VCaP (cell line): ENCODE results near the gene ITPR1.

Experiments
- H3K27ac ChIP-seq: fragments of 450-650 bp; 2 replicates; pipeline ENCODE4 v1.5.1; 2017
- CTCF ChIP-seq: fragments of 450-650 bp; conservative IDR thresholded peaks from 2 replicates; pipeline ENCODE4 v1.5.1; 2017; ENCODE audit warnings: mild to moderate bottlenecking, moderate library complexity

Gene ITPR1

DNA sequence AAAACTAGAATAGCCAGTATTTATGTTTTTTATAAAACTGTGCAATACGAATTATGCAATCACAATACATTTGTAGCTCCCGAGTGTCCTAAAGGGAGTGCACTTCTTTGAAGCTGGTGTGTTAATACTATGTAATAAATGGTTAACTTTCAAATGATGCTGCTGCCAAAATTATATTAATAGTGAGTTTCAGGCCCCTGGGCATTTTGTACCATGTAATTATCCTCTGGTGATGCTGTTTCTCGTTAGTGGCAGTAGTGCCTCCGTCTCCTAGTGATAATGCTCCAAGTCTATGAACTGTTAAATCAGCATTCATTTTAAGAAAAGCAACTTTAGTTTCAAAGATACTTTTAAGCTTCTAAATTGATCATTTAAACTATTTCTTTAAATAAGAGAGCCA is 353.4 kb downstream of the ITPR1 start:
- peak overlapping the region; percentile 70; the same call in 1 of the 2 replicates for H3K27ac ChIP-seq
- no peak for TF ChIP-seq CTCF

DNA sequence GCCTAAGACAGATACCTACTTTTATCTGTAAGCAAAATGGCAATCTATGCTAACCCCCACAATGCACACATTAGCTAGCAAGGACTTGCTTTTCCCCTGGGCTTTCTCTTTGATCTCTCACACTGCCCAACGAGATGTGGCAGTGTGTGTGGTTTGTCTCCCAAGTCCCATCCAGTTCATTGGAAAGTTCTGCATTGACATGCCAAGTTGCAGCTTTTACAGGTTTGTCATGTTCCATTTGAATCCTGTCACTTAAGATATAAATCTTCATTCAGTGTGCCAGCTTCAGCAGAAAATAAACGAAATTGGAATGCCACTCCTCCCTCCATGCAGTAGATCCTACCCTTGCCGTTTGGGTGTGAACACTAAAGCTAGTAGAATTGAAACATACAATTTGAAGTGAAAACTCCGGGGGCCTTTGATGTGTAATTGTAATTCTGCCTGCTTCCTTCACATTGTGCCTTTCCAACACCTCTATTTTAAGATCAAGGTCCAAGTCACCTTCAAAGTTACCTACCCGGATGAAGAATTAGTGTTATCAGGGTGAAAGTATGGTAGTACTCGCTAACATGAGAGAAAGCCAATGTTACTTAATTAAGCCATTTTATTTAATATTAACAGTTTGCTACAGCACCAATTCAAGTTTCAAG is 355.2 kb downstream of the ITPR1 start:
- TF ChIP-seq CTCF: no peak

DNA sequence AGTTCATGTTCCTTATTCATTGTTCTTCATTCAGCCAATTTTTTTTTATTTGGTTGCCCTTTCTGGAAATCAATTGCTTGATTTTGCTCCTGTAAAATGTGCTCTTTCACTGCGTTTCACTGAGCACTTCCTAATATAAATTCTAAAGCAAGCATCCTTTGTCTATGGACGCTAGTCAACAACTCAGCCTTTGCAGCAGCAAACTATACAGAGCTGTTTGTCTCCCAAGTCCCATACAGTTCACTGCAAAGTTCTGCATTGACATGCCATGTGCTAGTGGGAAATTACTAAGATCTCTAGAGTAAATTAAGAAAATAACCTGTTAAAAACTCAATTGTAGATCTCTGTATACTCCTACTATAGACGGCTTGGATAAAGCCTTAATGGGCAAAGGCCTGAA is 356.0 kb downstream of the ITPR1 start:
- peak overlapping the region; percentile 70 for H3K27ac ChIP-seq
- no peak for TF ChIP-seq CTCF

More for the DNA sequence above, 355.2 kb downstream of the ITPR1 start:
- H3K27ac ChIP-seq: peak overlapping the region; percentile 70

DNA sequence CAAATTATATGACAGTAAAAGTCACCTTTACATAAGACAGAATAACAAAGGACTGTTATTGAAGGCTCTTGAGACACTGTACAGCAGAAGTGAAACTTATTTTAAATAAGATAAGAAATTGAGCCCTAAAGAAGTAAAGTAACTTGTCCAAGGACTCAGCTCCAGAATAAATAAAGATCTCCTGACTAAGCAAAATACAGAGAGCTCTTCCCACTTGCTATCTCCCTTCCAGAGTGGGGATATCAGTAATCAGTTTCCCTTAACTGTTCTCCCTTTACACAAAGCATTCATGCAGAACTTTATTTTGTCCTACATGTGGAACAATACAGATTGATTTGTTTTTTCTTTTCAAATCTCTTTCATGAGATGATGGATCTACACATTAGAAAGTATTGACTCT is 356.6 kb downstream of the ITPR1 start:
- no peak overlapping the region for H3K27ac ChIP-seq
- TF ChIP-seq CTCF: no peak

GRCh38 chr3:4850211-4850927 is 357.2 kb downstream of the ITPR1 start:
- no peak for TF ChIP-seq CTCF
- no peak overlapping the region for H3K27ac ChIP-seq

DNA sequence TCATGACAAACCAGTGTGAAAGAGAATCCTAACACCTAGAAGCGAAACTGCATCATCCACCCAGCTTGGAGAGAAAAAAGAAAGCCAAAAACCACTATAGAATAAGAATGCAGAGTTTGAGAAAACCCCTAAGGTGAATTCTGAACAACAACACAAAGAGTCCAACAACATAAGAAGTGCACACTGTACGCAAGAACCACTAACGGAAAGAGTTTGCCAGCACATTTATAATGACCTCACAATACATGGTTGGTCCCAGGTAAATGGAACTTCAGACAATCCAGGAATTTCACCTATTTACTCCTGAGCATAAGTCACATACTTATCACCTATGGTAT is 357.7 kb downstream of the ITPR1 start:
- H3K27ac ChIP-seq: no peak overlapping the region

More for the DNA sequence above, 357.7 kb downstream of the ITPR1 start:
- TF ChIP-seq CTCF: no peak
